Vagina (tissue), 2 donors: ENCODE data around the gene TMEM40. TPM values are rescaled to one million over a fixed set of nuclear protein-coding genes. Genes with fewer than 3 reads are reported as not detected.
"Not testable (repeated sequence)": the region's sequence is repeated elsewhere in the genome, so short reads cannot be mapped to it uniquely, and the experiment has no call there.

Experiments used
- DNase-seq, 2 donors: peaks; one replicate each; pipeline ENCODE4 v3.0.0-alpha.2; 2017; ENCODE audit errors: extremely low spot score in 2 of 2
- H3K27ac ChIP-seq: fragments of 200-600 bp; sonication (generic); one replicate; pipeline ENCODE4 v1.5.1; 2019
- H3K27me3 ChIP-seq: fragments of 200-600 bp; sonication (generic); one replicate; pipeline ENCODE4 v1.5.1; 2019
- H3K36me3 ChIP-seq, 2 donors: fragments of 200-600 bp; sonication (generic); one replicate each; pipeline ENCODE4 v1.5.1; 2017 to 2019
- H3K4me1 ChIP-seq: fragments of 200-600 bp; sonication (generic); one replicate; pipeline ENCODE4 v1.5.1; 2019
- H3K4me3 ChIP-seq, 2 donors: fragments of 200-600 bp; sonication (generic); 1 replicate in 1 of 2; 2 replicates in 1 of 2; pipeline ENCODE4 v1.5.1; 2016 to 2019
- H3K9me3 ChIP-seq: fragments of 200-600 bp; sonication (generic); one replicate; pipeline ENCODE4 v1.5.1; 2019
- POLR2A ChIP-seq, 2 donors: fragments of 450-650 bp; IDR thresholded peaks; one replicate each; pipeline ENCODE4 v1.6.1; 2017; ENCODE audit warnings: antibody characterized with exemption in 2 of 2, mild to moderate bottlenecking in 2 of 2, moderate library complexity in 2 of 2
- POLR2AphosphoS5 ChIP-seq, 2 donors: sonication (generic); formaldehyde crosslinking; IDR thresholded peaks; one replicate each; pipeline ENCODE4 v1.9.0; 2017; ENCODE audit warnings: antibody characterized with exemption in 2 of 2, mild to moderate bottlenecking in 2 of 2, low read depth in 1 of 2; ENCODE audit not compliant: insufficient read depth in 1 of 2
- intact Hi-C: fragments of 100-400 bp; cut with DNase I; formaldehyde crosslinking; loops from one replicate; pipeline ENCODE4 v1.15.1; 2023
- total RNA-seq: library from RNA; depleted of rRNA; stranded (reverse); fragments of >200 nt; gene quantifications from one replicate; pipeline ENCODE4 v1.2.3, GENCODE V29; 2016
- TF ChIP-seq, protein P1 (sequence below), 3 experiments: fragments of 450-650 bp in 2 of 3; fragments of 200-600 bp in 1 of 3; sonication (generic) in 1 of 3; IDR thresholded peaks; one replicate each; pipeline ENCODE4 v1.5.1; 2017 to 2019; ENCODE audit warnings: antibody characterized with exemption in 3 of 3, mild to moderate bottlenecking in 2 of 3, moderate library complexity in 2 of 3

The TMEM40 gene
- total RNA-seq, 1 donor from 2014 or later = 31.7 TPM

DNA sequence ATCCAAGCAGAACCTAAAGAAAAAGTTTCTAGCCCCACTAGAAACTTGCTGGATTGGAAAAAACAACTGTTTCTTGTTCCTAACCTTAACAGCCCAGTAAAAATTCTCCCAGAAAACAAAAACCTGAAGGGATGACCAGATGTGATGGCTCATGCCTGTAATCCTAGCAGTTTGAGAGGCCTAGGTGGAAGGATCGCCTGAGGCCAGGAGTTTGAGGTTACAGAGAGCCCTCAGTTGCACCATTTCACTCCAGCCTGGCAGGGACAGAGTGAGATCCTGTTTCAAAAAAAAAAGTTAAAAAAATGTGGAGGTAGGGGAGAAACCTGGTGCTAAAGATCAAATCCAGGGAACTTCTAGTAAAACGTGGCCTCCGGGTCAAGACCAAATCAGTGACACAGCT, 56.6 kb downstream of the TMEM40 start:
- Histone ChIP-seq H3K27me3 (no peaks in the 10 kb centered on the region), H3K27ac (no peak overlapping the region), H3K4me1 (no peaks in the 10 kb centered on the region), H3K4me3 (no peak overlapping the region), H3K36me3 (no peaks in the 10 kb centered on the region), H3K9me3 (no peaks in the 10 kb centered on the region)
- intact Hi-C loops = no loop called here
- TF ChIP-seq POLR2AphosphoS5 (IDR thresholded peaks at IDR 0.05; ENCODE audit: insufficient read depth in 1 of 2, low read depth in 1 of 2) = no peak
- TF ChIP-seq POLR2A (IDR thresholded peaks at IDR 0.05) = no peak
- TF ChIP-seq, protein P1, sequence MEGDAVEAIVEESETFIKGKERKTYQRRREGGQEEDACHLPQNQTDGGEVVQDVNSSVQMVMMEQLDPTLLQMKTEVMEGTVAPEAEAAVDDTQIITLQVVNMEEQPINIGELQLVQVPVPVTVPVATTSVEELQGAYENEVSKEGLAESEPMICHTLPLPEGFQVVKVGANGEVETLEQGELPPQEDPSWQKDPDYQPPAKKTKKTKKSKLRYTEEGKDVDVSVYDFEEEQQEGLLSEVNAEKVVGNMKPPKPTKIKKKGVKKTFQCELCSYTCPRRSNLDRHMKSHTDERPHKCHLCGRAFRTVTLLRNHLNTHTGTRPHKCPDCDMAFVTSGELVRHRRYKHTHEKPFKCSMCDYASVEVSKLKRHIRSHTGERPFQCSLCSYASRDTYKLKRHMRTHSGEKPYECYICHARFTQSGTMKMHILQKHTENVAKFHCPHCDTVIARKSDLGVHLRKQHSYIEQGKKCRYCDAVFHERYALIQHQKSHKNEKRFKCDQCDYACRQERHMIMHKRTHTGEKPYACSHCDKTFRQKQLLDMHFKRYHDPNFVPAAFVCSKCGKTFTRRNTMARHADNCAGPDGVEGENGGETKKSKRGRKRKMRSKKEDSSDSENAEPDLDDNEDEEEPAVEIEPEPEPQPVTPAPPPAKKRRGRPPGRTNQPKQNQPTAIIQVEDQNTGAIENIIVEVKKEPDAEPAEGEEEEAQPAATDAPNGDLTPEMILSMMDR (IDR thresholded peaks at IDR 0.05) = no peak
- DNase-seq = no peak

DNA sequence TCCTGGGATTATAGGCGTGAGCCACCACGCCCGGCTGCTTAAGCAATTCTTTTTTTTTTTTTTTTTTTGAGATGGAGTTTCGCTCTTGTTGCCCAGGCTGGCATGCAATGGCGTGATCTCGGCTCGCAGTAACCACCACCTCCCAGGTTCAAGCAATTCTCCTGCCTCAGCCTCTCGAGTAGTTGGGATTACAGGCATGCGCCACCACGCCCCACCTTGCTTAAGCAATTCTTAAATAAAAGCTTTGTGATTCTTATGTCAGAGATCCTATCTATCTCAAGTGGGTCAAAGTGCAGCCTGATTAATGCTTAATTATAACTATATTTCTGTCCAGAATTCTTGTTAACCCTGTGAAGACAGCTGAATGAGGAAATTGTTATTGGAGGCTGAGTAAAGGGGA, 57.5 kb downstream of the TMEM40 start:
- H3K27ac ChIP-seq, H3K36me3 ChIP-seq, H3K27me3 ChIP-seq, intact Hi-C loops, H3K4me3 ChIP-seq, H3K4me1 ChIP-seq, H3K9me3 ChIP-seq, DNase-seq: not testable (repeated sequence)

DNA sequence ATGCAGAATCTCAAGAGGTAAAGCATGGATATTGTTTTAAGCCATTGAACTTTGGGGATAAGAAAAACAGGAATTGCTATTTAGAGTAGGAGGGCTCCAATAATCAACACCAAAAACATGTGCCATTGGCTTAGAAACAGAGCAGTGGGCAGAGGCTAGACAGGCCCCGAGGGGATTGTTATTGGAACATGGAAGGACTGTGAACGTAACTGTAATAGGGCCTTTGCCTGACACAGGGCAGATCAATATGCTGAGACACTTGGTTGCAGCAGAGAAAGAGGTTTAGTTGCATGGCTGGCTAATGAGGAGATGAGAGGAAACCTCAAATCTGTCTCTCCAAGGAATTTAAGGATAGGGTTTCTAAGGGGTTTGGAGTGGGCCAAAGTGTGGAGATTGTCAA, 58.3 kb downstream of the TMEM40 start:
- DNase-seq = no peak
- no peaks in the 10 kb centered on the region for H3K9me3 ChIP-seq
- TF ChIP-seq, protein P1 (IDR thresholded peaks at IDR 0.05) = no peak
- no peak for TF ChIP-seq POLR2AphosphoS5 (IDR thresholded peaks at IDR 0.05; ENCODE audit: insufficient read depth in 1 of 2, low read depth in 1 of 2)
- TF ChIP-seq POLR2A (IDR thresholded peaks at IDR 0.05) = no peak
- no peaks in the 10 kb centered on the region for H3K4me1 ChIP-seq
- no peak overlapping the region for H3K27ac ChIP-seq
- no peaks in the 10 kb centered on the region for H3K27me3 ChIP-seq
- H3K4me3 ChIP-seq = no peak overlapping the region
- intact Hi-C loops = no loop called here
- H3K36me3 ChIP-seq = no peaks in the 10 kb centered on the region

DNA sequence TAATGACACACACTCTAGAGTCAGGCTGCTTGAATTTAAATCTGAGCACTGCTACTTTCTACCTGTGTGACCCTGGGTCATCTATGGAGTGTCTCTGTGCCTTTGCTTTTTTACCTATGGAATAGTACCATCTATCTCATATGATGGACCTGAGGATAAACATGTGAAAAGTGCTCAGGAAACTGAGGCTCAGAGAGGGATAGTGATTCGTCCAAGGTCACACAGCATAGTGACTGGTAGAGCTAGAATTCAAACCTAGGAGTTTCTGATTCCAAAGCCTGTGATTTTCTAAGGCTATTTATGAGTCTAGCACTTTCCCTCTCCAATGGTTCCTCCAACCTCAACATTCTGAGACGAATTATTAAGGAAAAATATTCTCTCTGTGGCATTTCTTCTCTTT, 63.1 kb downstream of the TMEM40 start:
- H3K27me3 ChIP-seq = no peaks in the 10 kb centered on the region
- intact Hi-C loops = no loop called here
- TF ChIP-seq, protein P1 (IDR thresholded peaks at IDR 0.05) = no peak

DNA sequence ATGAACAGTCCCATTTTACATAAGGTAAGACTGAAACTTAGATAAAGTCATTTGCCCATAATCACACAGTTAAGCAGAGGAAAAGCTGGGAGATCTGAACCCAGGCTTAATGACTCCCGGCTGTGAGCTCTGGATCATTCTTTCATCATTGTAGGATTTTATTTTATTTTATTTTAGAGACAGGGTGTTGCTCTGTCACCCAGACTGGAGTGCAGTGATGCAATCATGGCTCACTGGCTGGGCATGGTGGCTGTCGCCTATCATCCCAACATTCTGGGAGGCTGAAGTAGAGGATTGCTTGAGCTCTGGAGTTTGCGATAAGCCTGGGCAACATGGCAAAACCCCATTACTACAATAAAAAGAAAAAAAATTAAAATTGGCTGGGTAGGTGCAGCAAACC, 63.9 kb downstream of the TMEM40 start:
- TF ChIP-seq POLR2AphosphoS5 (IDR thresholded peaks at IDR 0.05; ENCODE audit: insufficient read depth in 1 of 2, low read depth in 1 of 2) = no peak
- TF ChIP-seq POLR2A (IDR thresholded peaks at IDR 0.05) = no peak
- TF ChIP-seq, protein P1 (IDR thresholded peaks at IDR 0.05) = no peak
- H3K27ac ChIP-seq = no peak overlapping the region
- H3K36me3 ChIP-seq = no peaks in the 10 kb centered on the region
- no peak for DNase-seq
- H3K4me1 ChIP-seq = no peaks in the 10 kb centered on the region
- intact Hi-C loops = no loop called here
- no peaks in the 10 kb centered on the region for H3K27me3 ChIP-seq
- H3K9me3 ChIP-seq = no peaks in the 10 kb centered on the region
- H3K4me3 ChIP-seq = no peak overlapping the region

More for the DNA sequence above, 63.1 kb downstream of the TMEM40 start:
- H3K4me1 ChIP-seq = no peaks in the 10 kb centered on the region
- DNase-seq = no peak
- no peaks in the 10 kb centered on the region for H3K9me3 ChIP-seq
- H3K27ac ChIP-seq = no peak overlapping the region
- H3K36me3 ChIP-seq = no peaks in the 10 kb centered on the region
- no peak overlapping the region for H3K4me3 ChIP-seq

DNA sequence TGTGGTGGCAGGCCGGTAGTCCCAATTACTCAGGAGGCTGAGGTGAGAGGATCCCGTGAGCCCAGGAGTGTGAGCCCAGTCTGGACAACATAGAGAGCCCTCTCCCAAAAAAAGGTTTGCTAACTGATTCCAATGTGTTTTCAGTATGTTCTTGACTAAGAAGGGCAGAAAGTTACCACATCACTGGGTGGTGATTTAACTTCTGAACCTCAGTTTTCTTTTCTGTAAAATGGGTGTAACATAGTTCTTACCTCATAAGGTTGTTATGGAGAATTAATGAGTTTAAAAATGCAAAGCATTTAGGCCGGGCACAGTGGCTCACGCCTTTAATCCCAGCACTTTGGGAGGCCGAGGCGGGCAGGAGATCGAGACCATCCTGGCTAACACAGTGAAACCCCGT, 66.6 kb downstream of the TMEM40 start:
- DNase-seq = no peak
- TF ChIP-seq POLR2AphosphoS5 (IDR thresholded peaks at IDR 0.05; ENCODE audit: insufficient read depth in 1 of 2, low read depth in 1 of 2) (no peak), POLR2A (IDR thresholded peaks at IDR 0.05) (no peak)
- TF ChIP-seq, protein P1 (IDR thresholded peaks at IDR 0.05) = no peak
- H3K4me3 ChIP-seq = no peak overlapping the region
- no peak overlapping the region for H3K27ac ChIP-seq
- no peaks in the 10 kb centered on the region for H3K36me3 ChIP-seq
- no peaks in the 10 kb centered on the region for H3K4me1 ChIP-seq
- no peaks in the 10 kb centered on the region for H3K9me3 ChIP-seq
- intact Hi-C loops = no loop called here
- no peaks in the 10 kb centered on the region for H3K27me3 ChIP-seq
